Measurements from ENCODE around the gene AHDC1. TPM values are rescaled to one million over a fixed set of nuclear protein-coding genes. Genes with fewer than 3 reads are reported as not detected.
A peak's percentile ranks its signal among the peaks of the same experiment; 100 is the strongest.

Gene AHDC1
- total and polyA plus RNA-seq, 9 of the 15 experiments (the other 6 are each of a cell fraction or from before 2014, with no cell fraction given) = 0.21 to 36.4 (median 4.7) TPM

DNA sequence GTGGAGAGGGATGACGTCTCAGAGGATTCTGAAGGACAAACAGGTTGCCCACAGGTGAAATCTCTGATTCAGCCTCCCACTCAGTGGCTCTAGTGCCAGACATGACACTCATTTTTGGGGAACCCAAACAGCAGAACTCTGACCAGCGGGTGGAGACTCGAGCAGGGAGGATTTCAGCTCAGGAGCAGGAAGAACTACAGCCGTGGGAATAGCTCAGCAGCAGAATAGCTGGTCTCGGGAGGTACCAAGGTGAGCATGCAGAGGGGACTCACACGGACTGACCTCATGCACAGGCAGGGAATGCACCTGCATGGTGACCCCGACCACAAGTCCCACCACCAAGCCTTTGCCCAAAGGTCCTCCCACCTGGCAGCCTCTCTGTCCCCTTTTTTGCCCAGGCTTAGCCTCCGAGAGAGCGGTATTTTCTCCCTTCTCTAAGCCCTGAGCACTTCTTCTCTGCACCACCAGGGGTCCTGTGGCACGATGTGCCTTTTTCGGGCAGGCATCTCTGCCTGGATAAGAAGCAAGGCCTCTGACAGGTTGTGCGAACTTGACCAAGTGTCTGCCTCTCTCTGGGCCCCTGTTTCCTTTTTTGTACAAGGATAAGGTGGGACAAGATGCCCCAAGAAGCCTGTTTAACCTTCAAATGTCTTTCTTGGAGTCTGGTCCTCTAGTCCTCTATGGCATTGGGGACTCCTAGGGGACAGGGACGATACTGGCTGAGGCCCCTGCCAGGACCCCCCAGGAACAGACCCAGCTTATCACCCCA, 39.8 kb upstream of the AHDC1 start (continued):
- TF ChIP-seq, protein P1, sequence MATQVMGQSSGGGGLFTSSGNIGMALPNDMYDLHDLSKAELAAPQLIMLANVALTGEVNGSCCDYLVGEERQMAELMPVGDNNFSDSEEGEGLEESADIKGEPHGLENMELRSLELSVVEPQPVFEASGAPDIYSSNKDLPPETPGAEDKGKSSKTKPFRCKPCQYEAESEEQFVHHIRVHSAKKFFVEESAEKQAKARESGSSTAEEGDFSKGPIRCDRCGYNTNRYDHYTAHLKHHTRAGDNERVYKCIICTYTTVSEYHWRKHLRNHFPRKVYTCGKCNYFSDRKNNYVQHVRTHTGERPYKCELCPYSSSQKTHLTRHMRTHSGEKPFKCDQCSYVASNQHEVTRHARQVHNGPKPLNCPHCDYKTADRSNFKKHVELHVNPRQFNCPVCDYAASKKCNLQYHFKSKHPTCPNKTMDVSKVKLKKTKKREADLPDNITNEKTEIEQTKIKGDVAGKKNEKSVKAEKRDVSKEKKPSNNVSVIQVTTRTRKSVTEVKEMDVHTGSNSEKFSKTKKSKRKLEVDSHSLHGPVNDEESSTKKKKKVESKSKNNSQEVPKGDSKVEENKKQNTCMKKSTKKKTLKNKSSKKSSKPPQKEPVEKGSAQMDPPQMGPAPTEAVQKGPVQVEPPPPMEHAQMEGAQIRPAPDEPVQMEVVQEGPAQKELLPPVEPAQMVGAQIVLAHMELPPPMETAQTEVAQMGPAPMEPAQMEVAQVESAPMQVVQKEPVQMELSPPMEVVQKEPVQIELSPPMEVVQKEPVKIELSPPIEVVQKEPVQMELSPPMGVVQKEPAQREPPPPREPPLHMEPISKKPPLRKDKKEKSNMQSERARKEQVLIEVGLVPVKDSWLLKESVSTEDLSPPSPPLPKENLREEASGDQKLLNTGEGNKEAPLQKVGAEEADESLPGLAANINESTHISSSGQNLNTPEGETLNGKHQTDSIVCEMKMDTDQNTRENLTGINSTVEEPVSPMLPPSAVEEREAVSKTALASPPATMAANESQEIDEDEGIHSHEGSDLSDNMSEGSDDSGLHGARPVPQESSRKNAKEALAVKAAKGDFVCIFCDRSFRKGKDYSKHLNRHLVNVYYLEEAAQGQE (IDR thresholded peaks at IDR 0.05; ENCODE audit: borderline replicate concordance) = peak; percentile 63; the same call in 1 of the 2 replicates
- TF ChIP-seq, protein P1 (CRISPR knock-in tag; IDR thresholded peaks at IDR 0.05; ENCODE audit: low read depth) = no peak
- 0 out of 2 replicates have a peak, but pooled peaks have one; percentile 25 for TF ChIP-seq ZNF239 (CRISPR knock-in tag; IDR thresholded peaks at IDR 0.05)
- peak; percentile 36; the same call in 1 of the 2 replicates for TF ChIP-seq CREM (IDR thresholded peaks at IDR 0.05; ENCODE audit: low read depth)
- no peak for TF ChIP-seq ZNF143 (CRISPR knock-in tag; IDR thresholded peaks at IDR 0.05)
- no peak for TF ChIP-seq RNF2 (IDR thresholded peaks at IDR 0.05)
- TF ChIP-seq ATF7 (IDR thresholded peaks at IDR 0.05) = 0 out of 2 replicates have a peak, but pooled peaks have one; percentile 24
- TF ChIP-seq KLF16 (IDR thresholded peaks at IDR 0.05) = peak; percentile 36; the same call in 1 of the 2 replicates
- peak; percentile 35; the same call in 1 of the 2 replicates for TF ChIP-seq JUND (IDR thresholded peaks at IDR 0.05; ENCODE audit: borderline replicate concordance, low read depth, low read length)
- no peak for TF ChIP-seq JUND (tag; IDR thresholded peaks at IDR 0.05; ENCODE audit: borderline replicate concordance, low read depth, low read length)
- TF ChIP-seq XRCC5 (IDR thresholded peaks at IDR 0.05; ENCODE audit: low read depth, low read length) = 0 out of 2 replicates have a peak, but pooled peaks have one; percentile 42
- TF ChIP-seq RCOR1 (IDR thresholded peaks at IDR 0.05; ENCODE audit: borderline replicate concordance in 1 of 2, low read depth in 2 of 2, low read length in 2 of 2) = peak in 1 of 2 experiments; percentile 55; a peak in 2 of 4 replicates
- TF ChIP-seq, protein P2, sequence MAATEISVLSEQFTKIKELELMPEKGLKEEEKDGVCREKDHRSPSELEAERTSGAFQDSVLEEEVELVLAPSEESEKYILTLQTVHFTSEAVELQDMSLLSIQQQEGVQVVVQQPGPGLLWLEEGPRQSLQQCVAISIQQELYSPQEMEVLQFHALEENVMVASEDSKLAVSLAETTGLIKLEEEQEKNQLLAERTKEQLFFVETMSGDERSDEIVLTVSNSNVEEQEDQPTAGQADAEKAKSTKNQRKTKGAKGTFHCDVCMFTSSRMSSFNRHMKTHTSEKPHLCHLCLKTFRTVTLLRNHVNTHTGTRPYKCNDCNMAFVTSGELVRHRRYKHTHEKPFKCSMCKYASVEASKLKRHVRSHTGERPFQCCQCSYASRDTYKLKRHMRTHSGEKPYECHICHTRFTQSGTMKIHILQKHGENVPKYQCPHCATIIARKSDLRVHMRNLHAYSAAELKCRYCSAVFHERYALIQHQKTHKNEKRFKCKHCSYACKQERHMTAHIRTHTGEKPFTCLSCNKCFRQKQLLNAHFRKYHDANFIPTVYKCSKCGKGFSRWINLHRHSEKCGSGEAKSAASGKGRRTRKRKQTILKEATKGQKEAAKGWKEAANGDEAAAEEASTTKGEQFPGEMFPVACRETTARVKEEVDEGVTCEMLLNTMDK (IDR thresholded peaks at IDR 0.05; ENCODE audit: borderline replicate concordance, insufficient read depth, low read depth, low read length, poor library complexity, severe bottlenecking) = peak; percentile 70
- TF ChIP-seq TBP (optimal IDR thresholded peaks at IDR 0.05; ENCODE audit: low read depth, low read length) = peak; percentile 24

All from K562 (cell line).